Measurements from ENCODE around the gene CDC45. TPM values are rescaled to one million over a fixed set of nuclear protein-coding genes. Genes with fewer than 3 reads are reported as not detected.

CDC45 gene
- total RNA-seq, 1 donor from 2014 or later, result 50.7 TPM

DNA sequence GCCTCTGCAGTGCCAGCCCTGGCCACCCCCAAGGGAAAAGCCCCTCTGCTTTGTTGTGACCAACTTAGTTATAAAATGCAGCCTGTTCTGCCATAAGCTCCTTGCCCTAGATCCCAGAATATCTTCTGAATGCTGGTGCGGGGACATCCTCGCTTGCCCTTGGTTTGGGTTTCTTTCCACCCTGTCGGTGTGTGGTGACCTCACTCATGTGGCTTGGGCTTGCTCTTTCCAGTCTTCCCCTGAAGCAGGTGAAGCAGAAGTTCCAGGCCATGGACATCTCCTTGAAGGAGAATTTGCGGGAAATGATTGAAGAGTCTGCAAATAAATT lies 27.8 kb downstream of the CDC45 start:
- Mint-ChIP-seq H3K4me1 (peaks cover 6% of the 10 kb centered on the region), H3K4me3 (no peak overlapping the region), H3K36me3 (peaks cover 15% of the 10 kb centered on the region), H3K9me3 (no peaks in the 10 kb centered on the region), H3K27ac (no peak overlapping the region), H3K27me3 (ENCODE audit: insufficient read depth, low read depth) (no peaks in the 10 kb centered on the region)
- H3K9me3 ChIP-seq (ENCODE audit: low read depth), result no peaks in the 10 kb centered on the region
- no peaks in the 10 kb centered on the region for H3K27me3 ChIP-seq
- no peak overlapping the region for H2AFZ ChIP-seq (replicated peaks)
- peaks cover 3% of the 10 kb centered on the region for H4K20me1 ChIP-seq (ENCODE audit: low read depth)
- TF ChIP-seq EZH2phosphoT487 (IDR thresholded peaks at IDR 0.05) (no peak), EZH2 (IDR thresholded peaks at IDR 0.05) (no peak)
- TF ChIP-seq, protein P1, sequence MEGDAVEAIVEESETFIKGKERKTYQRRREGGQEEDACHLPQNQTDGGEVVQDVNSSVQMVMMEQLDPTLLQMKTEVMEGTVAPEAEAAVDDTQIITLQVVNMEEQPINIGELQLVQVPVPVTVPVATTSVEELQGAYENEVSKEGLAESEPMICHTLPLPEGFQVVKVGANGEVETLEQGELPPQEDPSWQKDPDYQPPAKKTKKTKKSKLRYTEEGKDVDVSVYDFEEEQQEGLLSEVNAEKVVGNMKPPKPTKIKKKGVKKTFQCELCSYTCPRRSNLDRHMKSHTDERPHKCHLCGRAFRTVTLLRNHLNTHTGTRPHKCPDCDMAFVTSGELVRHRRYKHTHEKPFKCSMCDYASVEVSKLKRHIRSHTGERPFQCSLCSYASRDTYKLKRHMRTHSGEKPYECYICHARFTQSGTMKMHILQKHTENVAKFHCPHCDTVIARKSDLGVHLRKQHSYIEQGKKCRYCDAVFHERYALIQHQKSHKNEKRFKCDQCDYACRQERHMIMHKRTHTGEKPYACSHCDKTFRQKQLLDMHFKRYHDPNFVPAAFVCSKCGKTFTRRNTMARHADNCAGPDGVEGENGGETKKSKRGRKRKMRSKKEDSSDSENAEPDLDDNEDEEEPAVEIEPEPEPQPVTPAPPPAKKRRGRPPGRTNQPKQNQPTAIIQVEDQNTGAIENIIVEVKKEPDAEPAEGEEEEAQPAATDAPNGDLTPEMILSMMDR (IDR thresholded peaks at IDR 0.05), result no peak
- peaks cover 3% of the 10 kb centered on the region for H3F3A ChIP-seq (ENCODE audit: low read depth)
- no peak for DNase-seq (ENCODE audit: low spot score)
- H3K36me3 ChIP-seq, result no peaks in the 10 kb centered on the region
- no peak overlapping the region for H3K4me3 ChIP-seq
- no peak overlapping the region for H3K9ac ChIP-seq
- no peak overlapping the region for H3K4me2 ChIP-seq
- no peaks in the 10 kb centered on the region for H3K4me1 ChIP-seq
- no peak overlapping the region for H3K27ac ChIP-seq
- H3K79me2 ChIP-seq (ENCODE audit: low read depth), result no peaks in the 10 kb centered on the region

DNA sequence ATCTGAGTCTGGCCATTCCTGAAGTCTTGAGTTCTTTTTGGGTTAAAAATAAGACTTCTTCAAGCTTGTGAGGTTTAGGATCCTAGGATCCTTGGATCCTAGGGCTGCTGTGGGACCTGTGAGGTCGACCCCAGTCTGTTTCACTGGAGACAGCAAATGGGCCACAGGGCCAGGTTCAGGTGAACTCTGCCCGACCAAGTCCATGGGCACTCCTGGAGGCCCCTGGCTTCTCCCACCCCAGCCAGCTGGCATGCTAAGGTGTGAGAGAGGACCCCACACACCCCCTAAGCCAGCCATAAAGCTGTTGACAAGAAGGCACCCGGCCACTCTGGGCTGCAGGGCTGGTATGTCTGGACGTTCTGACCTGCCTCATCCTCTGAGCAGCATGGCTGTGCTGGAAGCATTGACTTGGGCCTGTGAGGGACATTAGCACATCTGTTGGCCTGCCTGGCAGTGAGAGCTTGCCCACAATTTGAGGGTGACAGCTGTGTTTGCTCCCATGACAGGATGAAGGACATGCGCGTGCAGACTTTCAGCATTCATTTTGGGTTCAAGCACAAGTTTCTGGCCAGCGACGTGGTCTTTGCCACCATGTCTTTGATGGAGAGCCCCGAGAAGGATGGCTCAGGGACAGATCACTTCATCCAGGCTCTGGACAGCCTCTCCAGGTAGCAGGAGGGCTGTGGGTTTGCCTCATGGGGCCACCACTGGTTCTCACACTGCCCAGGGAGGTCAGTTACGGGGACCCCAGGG lies 28.5 kb downstream of the CDC45 start:
- Mint-ChIP-seq H3K4me1 (peaks cover 6% of the 10 kb centered on the region), H3K9me3 (no peaks in the 10 kb centered on the region), H3K27me3 (ENCODE audit: insufficient read depth, low read depth) (no peaks in the 10 kb centered on the region), H3K36me3 (peaks cover 15% of the 10 kb centered on the region), H3K4me3 (no peak overlapping the region), H3K27ac (no peak overlapping the region)
- H4K20me1 ChIP-seq (ENCODE audit: low read depth), result peaks cover 4% of the 10 kb centered on the region
- H3K4me2 ChIP-seq, result no peak overlapping the region
- H3K4me1 ChIP-seq, result no peaks in the 10 kb centered on the region
- H3K9me3 ChIP-seq (ENCODE audit: low read depth), result no peaks in the 10 kb centered on the region
- H3F3A ChIP-seq (ENCODE audit: low read depth), result peaks cover 3% of the 10 kb centered on the region
- no peak overlapping the region for H3K9ac ChIP-seq
- TF ChIP-seq, protein P1 (IDR thresholded peaks at IDR 0.05), result no peak
- no peak for TF ChIP-seq EZH2 (IDR thresholded peaks at IDR 0.05)
- TF ChIP-seq EZH2phosphoT487 (IDR thresholded peaks at IDR 0.05), result no peak
- DNase-seq (ENCODE audit: low spot score), result no peak
- no peak overlapping the region for H3K27ac ChIP-seq
- no peaks in the 10 kb centered on the region for H3K36me3 ChIP-seq
- H3K79me2 ChIP-seq (ENCODE audit: low read depth), result no peaks in the 10 kb centered on the region
- H3K27me3 ChIP-seq, result no peaks in the 10 kb centered on the region
- no peak overlapping the region for H2AFZ ChIP-seq (replicated peaks)
- H3K4me3 ChIP-seq, result no peak overlapping the region

DNA sequence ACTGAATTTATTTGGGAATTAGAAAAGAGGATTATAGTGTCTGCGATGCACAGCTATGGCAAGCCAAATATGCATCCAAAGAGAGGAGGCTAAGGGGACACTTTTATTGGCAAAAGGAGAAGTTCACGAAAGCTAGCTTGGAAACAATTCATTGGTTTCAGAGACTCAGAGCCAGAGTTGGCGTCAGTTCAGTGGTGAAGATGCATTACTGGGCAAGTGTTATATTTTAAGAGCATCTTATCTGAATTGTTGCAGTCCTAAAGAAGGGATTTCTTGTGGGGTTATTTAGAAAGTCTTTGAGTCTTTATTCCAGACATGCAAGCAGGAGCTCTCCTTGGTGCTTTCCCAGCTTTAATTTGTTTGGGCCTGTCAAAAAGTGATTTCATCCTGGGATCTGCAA lies 29.5 kb downstream of the CDC45 start:
- H3K9ac ChIP-seq, result no peak overlapping the region
- H3K4me3 Mint-ChIP-seq, result no peak overlapping the region
- H2AFZ ChIP-seq (replicated peaks), result no peak overlapping the region
- no peak overlapping the region for H3K4me3 ChIP-seq
- DNase-seq (ENCODE audit: low spot score), result no peak
- no peak overlapping the region for H3K27ac Mint-ChIP-seq
- TF ChIP-seq, protein P1 (IDR thresholded peaks at IDR 0.05), result no peak
- no peak for TF ChIP-seq EZH2phosphoT487 (IDR thresholded peaks at IDR 0.05)
- no peak for TF ChIP-seq EZH2 (IDR thresholded peaks at IDR 0.05)
- H3K27ac ChIP-seq, result no peak overlapping the region
- no peaks in the 10 kb centered on the region for H3K9me3 ChIP-seq (ENCODE audit: low read depth)
- no peaks in the 10 kb centered on the region for H3K27me3 Mint-ChIP-seq (ENCODE audit: insufficient read depth, low read depth)
- peaks cover 21% of the 10 kb centered on the region for H3K36me3 Mint-ChIP-seq
- H3K79me2 ChIP-seq (ENCODE audit: low read depth), result no peaks in the 10 kb centered on the region
- H3F3A ChIP-seq (ENCODE audit: low read depth), result no peaks in the 10 kb centered on the region
- H3K9me3 Mint-ChIP-seq, result no peaks in the 10 kb centered on the region
- H4K20me1 ChIP-seq (ENCODE audit: low read depth), result peaks cover 4% of the 10 kb centered on the region
- H3K36me3 ChIP-seq, result no peaks in the 10 kb centered on the region
- H3K4me2 ChIP-seq, result no peak overlapping the region
- H3K27me3 ChIP-seq, result no peaks in the 10 kb centered on the region
- no peaks in the 10 kb centered on the region for H3K4me1 ChIP-seq
- H3K4me1 Mint-ChIP-seq, result peaks cover 6% of the 10 kb centered on the region

All from neural progenitor cell (in vitro differentiated cells).